Activated B cell treated with CpG ODN at 0.5 μM for 24 hours (primary cell): ENCODE results near the gene HNRNPH3. TPM values are rescaled to one million over a fixed set of nuclear protein-coding genes. Genes with fewer than 3 reads are reported as not detected.

Experiments
- ATAC-seq: fragments of 200-7000 bp; cut with Tn5 transposase; one replicate; pipeline ENCODE4 v1.10.0; 2021; ENCODE audit warnings: low read depth, mild to moderate bottlenecking, moderate library complexity
- CTCF ChIA-PET: fragments of 350-600 bp; sonication (Branson Sonifier 250); formaldehyde crosslinking; loops from one replicate; lab custom pipeline; 2021; ENCODE audit warnings: antibody characterized with exemption; lab: Charles Lee
- POLR2A ChIA-PET: fragments of 350-600 bp; sonication (Branson Sonifier 250); formaldehyde crosslinking; loops from one replicate; lab custom pipeline; 2021; ENCODE audit warnings: antibody characterized with exemption; lab: Charles Lee
- DNase-seq: peaks from one replicate; pipeline ENCODE4 v3.0.0; 2022
- H3K27ac Mint-ChIP-seq: one replicate; pipeline ENCODE4 v1.8.0; 2020; ENCODE audit warnings: mixed read lengths
- H3K27me3 Mint-ChIP-seq: one replicate; pipeline ENCODE4 v1.8.0; 2021; ENCODE audit warnings: mixed read lengths
- H3K36me3 Mint-ChIP-seq: one replicate; pipeline ENCODE4 v1.8.0; 2021; ENCODE audit warnings: low read depth, mixed read lengths
- H3K4me1 Mint-ChIP-seq: one replicate; pipeline ENCODE4 v1.8.0; 2021; ENCODE audit warnings: mixed read lengths
- H3K4me3 Mint-ChIP-seq: one replicate; pipeline ENCODE4 v1.8.0; 2020; ENCODE audit warnings: mild to moderate bottlenecking, mixed read lengths
- H3K9me3 Mint-ChIP-seq: one replicate; pipeline ENCODE4 v1.8.0; 2020; ENCODE audit warnings: mixed read lengths
- intact Hi-C: fragments of 100-400 bp; cut with micrococcal nuclease; formaldehyde crosslinking; loops from one replicate; pipeline ENCODE4 v1.15.1; 2024
- total RNA-seq: library from RNA; stranded (reverse); gene quantifications from 2 replicates; pipeline ENCODE4 v1.2.3, GENCODE V29; 2022
- TF ChIP-seq, protein P1 (sequence below): fragments of 200-600 bp; IDR thresholded peaks from one replicate; pipeline ENCODE4 v1.8.0; 2022; ENCODE audit warnings: antibody characterized with exemption, mild to moderate bottlenecking

The HNRNPH3 gene
- total RNA-seq, 1 donor from 2014 or later: 113 TPM

DNA sequence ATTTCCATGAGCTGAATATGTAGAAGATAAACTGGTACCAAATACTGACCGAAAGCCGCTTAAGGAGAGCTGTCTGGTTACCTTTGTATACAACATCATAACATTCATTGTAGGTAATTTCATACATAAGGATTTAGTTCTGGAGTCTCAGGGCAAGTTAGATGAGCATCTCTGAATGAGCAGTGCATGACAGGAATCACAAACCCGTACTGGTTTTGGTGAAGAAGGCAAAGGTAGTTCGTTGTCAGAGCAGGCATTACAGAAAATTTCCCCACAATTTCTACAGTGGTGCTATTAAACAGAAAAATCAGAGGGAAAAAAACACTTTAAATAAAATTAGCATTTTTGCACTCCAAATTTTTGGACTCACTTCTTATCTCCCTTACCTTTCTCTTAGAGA, 13.8 kb downstream of the HNRNPH3 start:
- intact Hi-C loops: loop anchor here (5.0 kb wide), 1 partner anchor 488 kb away; no protein-coding TSS in a partner anchor

DNA sequence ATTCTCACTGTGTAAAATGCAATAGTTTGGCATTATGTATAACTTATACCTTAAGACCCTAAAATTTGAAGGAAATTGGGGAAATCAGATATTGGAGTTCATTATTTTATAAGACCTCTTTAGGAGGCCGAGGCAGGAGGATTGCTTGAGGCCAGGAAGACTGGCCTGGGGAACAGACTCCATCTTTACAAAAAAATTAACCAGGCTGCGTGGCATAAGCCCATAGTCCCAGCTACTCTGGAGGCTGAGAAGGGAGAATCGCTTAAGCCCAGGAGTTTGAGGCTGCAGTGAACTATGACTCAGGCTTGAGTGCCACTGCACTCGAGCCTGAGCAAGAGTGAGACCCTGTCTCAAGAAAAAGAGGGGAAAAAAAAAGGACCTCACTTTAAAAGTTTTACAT, 14.9 kb downstream of the HNRNPH3 start:
- no peaks in the 10 kb centered on the region for H3K9me3 Mint-ChIP-seq
- H3K4me1 Mint-ChIP-seq: peaks cover 2% of the 10 kb centered on the region
- peaks cover 58% of the 10 kb centered on the region for H3K36me3 Mint-ChIP-seq
- no peak for ATAC-seq
- H3K27me3 Mint-ChIP-seq: no peaks in the 10 kb centered on the region
- ChIA-PET CTCF (interaction anchor here (0.6 to 2.2 kb wide), 2 partner anchors 14 to 134 kb away, joined by 3 to 18 read pairs; no protein-coding TSS in a partner anchor), POLR2A (interaction anchor here (0.6 to 1.0 kb wide), 2 partner anchors 14 to 501 kb away, joined by 3 to 4 read pairs; partner anchors contain the start of gene PBLD)
- TF ChIP-seq, protein P1, sequence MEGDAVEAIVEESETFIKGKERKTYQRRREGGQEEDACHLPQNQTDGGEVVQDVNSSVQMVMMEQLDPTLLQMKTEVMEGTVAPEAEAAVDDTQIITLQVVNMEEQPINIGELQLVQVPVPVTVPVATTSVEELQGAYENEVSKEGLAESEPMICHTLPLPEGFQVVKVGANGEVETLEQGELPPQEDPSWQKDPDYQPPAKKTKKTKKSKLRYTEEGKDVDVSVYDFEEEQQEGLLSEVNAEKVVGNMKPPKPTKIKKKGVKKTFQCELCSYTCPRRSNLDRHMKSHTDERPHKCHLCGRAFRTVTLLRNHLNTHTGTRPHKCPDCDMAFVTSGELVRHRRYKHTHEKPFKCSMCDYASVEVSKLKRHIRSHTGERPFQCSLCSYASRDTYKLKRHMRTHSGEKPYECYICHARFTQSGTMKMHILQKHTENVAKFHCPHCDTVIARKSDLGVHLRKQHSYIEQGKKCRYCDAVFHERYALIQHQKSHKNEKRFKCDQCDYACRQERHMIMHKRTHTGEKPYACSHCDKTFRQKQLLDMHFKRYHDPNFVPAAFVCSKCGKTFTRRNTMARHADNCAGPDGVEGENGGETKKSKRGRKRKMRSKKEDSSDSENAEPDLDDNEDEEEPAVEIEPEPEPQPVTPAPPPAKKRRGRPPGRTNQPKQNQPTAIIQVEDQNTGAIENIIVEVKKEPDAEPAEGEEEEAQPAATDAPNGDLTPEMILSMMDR: no peak
- no peak overlapping the region for H3K27ac Mint-ChIP-seq
- DNase-seq: no peak
- intact Hi-C loops: loop anchor here (5.0 kb wide), 1 partner anchor 489 kb away; no protein-coding TSS in a partner anchor
- no peak overlapping the region for H3K4me3 Mint-ChIP-seq

More for the DNA sequence above, 13.8 kb downstream of the HNRNPH3 start:
- no peak overlapping the region for H3K27ac Mint-ChIP-seq
- no peak for ATAC-seq
- no peaks in the 10 kb centered on the region for H3K27me3 Mint-ChIP-seq
- TF ChIP-seq, protein P1: no peak
- peaks cover 2% of the 10 kb centered on the region for H3K4me1 Mint-ChIP-seq
- H3K9me3 Mint-ChIP-seq: no peaks in the 10 kb centered on the region
- H3K4me3 Mint-ChIP-seq: no peak overlapping the region
- CTCF ChIA-PET: no interaction called here
- no peak for DNase-seq
- H3K36me3 Mint-ChIP-seq: peaks cover 69% of the 10 kb centered on the region
- POLR2A ChIA-PET: interaction anchor here (0.9 kb wide), 1 partner anchor 17 kb away, joined by 3 read pairs; no protein-coding TSS in a partner anchor

DNA sequence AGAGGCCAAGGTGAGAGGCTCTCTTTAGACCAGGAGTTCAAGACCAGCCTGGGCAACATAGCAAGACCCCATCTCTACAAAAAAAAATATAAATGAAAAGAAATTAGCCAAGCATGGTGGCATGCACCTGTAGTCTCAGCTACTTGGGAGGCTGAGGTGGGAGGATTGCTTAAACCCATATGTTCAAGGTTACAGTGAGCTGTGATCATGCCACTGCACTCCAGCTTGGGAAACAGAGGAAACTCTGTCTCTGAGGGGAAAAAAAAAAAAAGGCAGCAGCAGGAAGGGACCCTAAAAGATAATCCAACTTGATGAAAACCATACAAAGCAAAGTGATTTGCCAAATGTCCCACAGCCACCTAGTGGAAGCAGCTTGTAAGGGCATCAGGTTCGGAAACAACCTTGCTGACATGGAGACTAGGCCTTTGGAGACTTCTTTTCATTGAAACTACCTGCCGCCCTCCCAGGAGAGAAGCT, 16.4 kb downstream of the HNRNPH3 start:
- H3K27me3 Mint-ChIP-seq: no peaks in the 10 kb centered on the region
- peaks cover 2% of the 10 kb centered on the region for H3K4me1 Mint-ChIP-seq
- ATAC-seq: peak; percentile 73
- H3K27ac Mint-ChIP-seq: peak overlapping the region; percentile 56
- intact Hi-C loops: loop anchor here (1.0 to 5.0 kb wide), 3 partner anchors 13 to 491 kb away; no protein-coding TSS in a partner anchor
- CTCF ChIA-PET: interaction anchor here (0.8 to 2.2 kb wide), 6 partner anchors 9 to 138 kb away, joined by 3 to 18 read pairs (median 4); partner anchors contain the start of gene PBLD
- TF ChIP-seq, protein P1: no peak
- POLR2A ChIA-PET: interaction anchor here (1.1 to 1.7 kb wide), 2 partner anchors 14 to 16 kb away, joined by 7 to 18 read pairs; partner anchors contain the start of genes HNRNPH3 and PBLD
- no peaks in the 10 kb centered on the region for H3K9me3 Mint-ChIP-seq
- no peak overlapping the region for H3K4me3 Mint-ChIP-seq
- peaks cover 56% of the 10 kb centered on the region for H3K36me3 Mint-ChIP-seq
- no peak for DNase-seq

DNA sequence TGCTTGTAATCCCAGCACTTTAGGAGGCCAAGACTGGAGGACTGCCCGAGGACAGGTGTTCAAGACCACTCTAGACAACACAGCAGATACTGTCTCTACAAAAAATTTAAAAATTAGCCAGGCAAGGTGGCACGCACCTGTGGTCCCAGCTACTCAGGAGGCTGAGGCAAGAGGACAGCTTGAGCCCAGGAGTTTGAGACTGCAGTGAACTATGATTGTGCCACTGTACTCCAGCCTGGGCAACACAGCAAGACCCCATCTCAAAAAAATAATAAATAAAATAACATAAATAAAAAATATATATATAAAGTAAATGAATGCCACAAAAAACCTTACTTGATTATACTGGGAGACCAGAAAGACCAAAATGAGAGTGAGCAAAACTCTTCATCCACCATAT, 21.7 kb downstream of the HNRNPH3 start:
- TF ChIP-seq, protein P1: no peak
- CTCF ChIA-PET: no interaction called here
- POLR2A ChIA-PET: no interaction called here
- Mint-ChIP-seq H3K4me3 (no peak overlapping the region), H3K4me1 (peaks cover under 1% of the 10 kb centered on the region), H3K27ac (no peak overlapping the region), H3K9me3 (no peaks in the 10 kb centered on the region), H3K27me3 (no peaks in the 10 kb centered on the region), H3K36me3 (peaks cover 39% of the 10 kb centered on the region)
- intact Hi-C loops: no loop called here
- DNase-seq (no peak), ATAC-seq (no peak)

DNA sequence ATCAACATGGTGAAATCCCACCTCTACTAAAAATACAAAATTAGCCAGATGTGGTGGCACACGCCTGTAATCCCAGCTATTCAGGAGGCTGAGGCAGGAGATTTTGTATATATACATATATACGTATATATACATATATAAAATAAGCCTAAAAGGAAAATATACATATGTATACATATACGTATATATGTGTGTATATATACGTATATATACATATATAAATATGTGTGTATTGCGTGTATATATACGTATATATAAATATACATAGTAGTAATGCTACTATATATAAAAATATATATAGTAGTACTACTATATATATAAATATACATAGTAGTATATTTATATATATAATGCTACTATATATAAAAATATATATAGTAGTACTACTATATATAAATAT, 27.3 kb downstream of the HNRNPH3 start:
- Mint-ChIP-seq H3K4me3 (no peak overlapping the region), H3K4me1 (peaks cover 5% of the 10 kb centered on the region), H3K27ac (no peak overlapping the region), H3K27me3 (no peaks in the 10 kb centered on the region), H3K9me3 (no peaks in the 10 kb centered on the region), H3K36me3 (peaks cover 36% of the 10 kb centered on the region)
- ChIA-PET CTCF (no interaction called here), POLR2A (no interaction called here)
- TF ChIP-seq, protein P1: no peak
- intact Hi-C loops: no loop called here
- DNase-seq (no peak), ATAC-seq (no peak)
